Stimulated activated CD4-positive, alpha-beta T cell treated with anti-CD3 and anti-CD28 coated beads, Interleukin-2, amount 100 ng/mL, for 4 hours (primary cell): ENCODE results near the gene ENTPD8.
"Not testable (repeated sequence)": the region's sequence is repeated elsewhere in the genome, so short reads cannot be mapped to it uniquely, and the experiment has no call there.

Source experiments
- DNase-seq: peaks from one replicate; pipeline ENCODE4 v3.0.0-alpha.2; 2020; ENCODE audit warnings: low read depth

The ENTPD8 gene

DNA sequence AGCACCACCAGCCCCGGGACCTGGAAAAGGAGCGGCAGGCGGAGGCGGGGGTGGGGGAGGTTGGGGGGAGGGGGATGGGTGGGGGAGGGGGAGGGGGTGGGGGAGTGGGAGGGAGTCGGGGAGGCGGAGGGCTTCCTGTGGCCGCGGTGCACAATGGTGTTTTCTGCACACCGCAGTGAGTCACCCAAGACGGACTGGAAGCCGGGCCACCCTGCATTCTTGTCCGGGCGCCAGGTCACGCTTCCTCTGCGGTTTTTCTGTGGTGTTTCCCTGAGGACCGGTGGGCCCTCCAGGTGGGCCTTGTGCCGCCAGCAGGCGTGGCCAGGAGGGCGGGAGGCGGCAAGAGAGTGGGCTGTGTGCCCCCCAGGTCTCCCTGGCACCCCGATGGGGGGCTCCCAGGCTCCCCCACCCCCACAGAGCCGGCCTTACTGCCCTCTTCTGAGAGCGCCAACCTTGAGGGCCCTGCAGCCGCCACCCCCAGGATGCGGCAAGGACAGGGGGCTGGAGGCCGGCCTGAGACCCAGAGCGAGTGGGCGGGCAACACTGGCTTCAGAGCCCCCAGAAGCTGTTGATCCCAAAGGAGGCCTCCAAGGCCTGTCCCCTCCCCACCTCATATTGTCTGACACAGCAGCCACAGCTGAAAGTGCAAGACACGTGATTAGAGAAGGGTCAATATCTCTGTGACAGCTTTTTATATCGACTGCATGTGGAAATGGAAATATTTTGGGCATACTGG is 29.3 kb downstream of the ENTPD8 start:
- no peak for DNase-seq

DNA sequence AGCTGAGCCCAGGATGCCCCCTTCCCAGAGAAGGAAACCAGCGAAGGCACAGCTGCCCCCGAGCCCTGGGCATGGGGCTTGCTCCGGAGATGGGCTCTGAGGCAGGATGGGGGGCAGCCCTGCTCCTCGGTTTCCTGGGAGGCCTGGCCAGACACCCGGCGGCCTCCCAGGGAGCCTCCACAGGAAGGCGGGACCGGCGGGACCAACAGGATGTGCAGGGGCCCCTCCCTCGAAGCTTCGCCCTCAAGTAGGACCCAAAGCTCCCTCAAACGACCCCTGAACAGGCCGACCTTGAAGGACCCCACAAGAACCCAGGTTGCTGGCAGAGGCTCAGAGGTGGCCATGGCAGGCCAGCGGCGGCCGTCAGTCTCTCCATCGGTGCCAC is 29.9 kb downstream of the ENTPD8 start:
- DNase-seq = no peak

DNA sequence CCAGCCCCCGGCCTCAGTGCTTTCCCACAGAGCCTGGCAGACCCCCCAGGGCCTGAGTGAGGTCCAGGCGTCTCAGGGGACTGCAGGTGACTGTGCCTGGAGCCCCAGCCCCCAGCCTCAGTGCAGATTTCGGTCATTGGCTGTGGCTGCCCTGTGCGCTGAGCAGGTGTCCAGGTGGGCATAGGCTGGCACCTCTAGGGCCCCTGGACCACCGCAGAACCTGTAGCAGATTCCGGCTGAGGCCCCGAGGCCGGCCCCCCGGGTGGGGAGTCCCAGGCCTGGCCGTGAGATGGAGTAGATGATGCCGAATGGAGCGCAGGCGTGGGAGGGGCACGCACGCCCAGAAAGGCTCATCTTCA is 30.3 kb downstream of the ENTPD8 start:
- DNase-seq = no peak

DNA sequence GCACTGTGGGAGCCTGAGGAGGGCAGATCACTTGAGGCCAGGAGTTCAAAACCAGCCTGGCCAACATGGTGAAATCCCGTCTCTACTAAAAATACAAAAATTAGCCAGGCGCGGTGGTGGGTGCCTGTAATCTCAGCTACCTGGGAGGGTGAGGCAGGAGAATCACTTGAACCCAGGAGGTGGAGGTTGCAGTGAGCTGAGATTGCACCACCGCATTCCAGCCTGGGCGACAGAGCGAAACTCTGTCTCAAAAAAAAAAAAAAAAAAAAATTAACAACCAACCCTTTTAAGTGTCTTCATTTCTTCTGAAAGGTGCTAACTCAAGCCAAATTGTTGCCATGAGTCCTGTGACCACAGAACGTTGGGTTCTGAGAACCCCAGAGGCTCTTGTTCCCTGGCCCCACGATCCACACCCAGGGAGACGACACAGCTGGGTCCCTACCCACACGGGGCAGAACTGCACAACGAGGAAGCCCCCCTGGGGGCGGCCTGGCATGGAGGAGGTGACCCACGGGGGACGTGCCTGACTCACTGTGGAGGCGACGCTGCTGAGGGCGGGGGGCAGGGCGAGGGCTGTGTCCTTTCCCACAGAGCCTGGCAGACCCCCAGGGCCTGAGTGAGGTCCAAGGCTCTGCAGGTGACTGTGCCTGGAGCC is 30.8 kb downstream of the ENTPD8 start:
- not testable (repeated sequence) for DNase-seq

DNA sequence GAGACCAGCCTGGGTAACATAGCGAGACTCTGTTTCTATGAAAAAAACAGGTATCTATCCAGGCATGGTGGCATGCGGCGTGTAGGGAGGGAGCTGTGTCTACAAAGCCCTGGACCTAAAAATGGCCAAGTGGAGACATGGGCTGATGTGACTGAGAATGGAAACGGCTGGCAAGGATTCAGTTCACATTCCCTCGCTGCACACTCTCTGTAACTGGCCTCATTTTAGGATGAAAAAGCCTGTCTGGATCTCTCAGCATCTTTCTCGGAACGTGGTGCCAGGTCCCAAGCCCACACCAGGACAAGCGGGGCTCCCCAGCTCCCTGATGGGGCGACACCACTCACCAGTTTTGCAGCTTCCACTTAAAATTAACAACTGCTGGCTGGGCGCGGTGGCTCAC is 31.6 kb downstream of the ENTPD8 start:
- DNase-seq = no peak

DNA sequence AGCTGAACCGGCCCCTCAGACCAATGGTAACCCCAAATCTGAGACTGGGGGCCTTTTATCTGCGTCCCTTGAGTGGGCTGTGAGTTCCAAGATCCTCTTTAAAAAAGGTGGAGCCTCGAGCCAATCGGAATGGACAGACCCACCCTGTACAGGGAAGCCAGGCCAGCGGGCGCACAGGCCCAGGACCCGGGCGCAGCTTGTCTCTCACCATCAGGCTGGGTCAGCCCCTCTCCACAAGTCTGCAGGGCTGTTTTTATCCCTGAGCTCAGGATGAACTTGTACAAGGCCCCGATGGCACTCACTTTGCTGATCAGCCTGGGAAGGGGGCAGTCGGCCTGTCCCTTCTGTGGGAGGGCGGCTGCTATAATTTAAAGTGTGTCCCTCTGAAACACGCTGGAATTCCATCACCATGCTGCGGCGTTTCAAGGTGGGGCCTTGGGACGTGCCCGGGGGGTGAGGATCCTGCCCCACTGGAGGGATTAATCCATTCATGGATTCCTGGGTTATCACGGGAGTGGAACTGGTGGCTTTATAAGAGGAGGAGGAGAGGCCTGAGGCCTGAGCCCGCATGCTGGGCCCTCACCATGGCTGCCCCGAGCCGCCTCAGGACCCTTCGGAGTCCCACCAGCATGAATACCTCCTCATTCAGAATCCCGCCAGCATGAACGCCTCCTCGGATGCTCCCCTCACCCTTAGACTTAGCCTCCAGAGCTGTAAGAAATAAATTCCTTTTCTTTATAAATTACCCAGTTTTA is 32.3 kb downstream of the ENTPD8 start:
- DNase-seq = no peak

DNA sequence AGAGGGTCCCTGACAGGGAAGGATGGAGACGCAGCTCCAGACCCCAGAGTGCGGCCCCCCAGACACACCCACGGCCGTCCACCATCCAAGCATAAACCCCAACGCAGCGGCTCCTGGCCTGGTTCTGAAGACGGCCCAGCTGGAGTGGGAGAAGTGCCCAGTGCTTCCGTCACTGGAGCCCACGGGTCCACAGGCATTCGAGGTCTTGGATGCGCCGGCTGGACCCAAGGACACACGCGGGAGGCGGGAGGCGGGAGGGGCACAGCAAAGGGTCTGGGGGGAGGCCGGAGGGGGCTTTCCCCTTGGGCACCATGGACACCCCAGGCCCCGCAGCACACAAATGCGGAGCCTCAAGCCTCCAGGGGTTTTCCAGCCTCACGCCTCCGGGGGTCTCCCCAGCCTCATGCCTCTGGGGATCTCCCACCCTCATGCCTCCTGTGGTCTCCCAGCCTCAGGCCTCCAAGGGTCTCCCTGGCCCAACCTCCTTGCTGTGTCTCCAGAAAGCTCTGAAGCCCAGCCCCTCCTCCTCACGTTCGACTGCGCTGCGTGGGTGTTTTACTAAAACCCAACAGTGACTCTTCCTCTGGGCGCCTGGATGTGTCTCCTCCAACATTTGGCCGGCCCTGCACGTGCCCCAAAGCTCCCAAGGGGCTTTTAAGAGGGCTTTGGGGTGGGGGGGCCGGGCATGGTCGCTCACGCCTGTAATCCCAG is 33.4 kb downstream of the ENTPD8 start:
- DNase-seq = no peak

DNA sequence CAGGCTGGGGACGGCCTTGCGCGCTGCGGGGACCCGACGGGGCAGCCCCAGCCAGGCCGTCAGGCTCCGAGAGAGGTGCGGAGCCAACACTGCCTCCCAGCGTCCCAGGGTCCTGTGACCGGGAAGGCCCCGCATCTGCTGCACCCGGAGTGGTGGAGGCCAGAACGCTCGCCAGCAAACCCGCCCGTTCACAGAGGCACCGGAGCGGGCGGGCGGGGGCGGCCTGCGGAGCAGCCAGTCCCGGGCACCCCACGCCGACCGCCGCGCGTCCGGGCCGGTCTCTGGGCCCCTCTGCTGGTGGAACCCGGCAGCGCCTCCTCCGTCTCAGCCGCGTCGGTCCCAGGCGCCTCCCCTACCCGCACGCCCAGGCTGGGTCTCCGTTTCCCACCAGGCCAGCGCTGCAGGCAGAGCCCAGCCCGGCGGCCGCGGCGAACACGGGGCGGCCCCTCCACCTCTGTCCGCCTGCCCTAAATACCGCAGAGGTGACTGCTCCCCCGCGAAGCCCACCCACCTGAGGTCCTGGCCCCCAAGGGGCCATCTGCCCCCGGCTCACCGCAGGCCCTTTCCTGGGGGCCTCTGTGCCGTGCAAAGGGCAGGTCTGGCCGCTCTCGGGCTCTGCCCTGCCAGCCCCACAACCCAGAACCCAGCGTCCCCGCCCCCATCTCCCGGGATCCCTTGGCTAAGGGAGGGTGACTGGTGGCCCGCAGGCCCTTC is 34.1 kb downstream of the ENTPD8 start:
- DNase-seq = peak; percentile 50

DNA sequence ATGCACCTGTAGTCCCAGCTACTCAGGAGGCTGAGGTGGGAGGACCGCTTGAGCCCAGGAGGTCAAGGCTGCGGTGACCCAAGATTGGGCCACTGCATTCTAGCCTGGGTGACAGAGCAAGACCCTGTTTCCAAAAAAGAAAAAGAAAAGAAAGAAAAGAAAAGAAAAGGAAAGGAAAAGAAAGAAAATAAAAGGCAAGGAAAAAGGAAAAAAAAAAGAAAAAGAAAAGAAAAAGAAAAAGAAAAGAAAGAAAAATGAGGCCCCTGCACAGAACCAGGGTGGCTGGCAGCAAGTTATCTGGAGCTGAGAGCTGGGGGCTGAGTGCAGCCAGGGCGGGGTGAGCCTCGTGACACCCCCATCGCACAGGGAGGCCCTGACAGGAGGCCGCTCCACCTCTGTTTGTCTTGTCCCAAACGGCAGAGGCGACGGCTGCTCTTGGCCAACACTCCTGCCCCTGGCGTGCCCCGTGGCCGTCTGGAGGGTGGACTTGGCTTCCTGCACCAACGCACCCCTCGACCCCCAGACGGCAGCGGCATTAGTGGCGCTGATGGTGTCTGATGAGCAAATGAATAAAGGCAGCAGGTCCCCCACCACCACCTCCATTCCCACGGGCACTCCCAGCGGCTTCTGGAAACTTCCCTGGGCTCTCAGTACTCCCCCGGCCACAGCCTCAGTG is 34.9 kb downstream of the ENTPD8 start:
- no peak for DNase-seq

DNA sequence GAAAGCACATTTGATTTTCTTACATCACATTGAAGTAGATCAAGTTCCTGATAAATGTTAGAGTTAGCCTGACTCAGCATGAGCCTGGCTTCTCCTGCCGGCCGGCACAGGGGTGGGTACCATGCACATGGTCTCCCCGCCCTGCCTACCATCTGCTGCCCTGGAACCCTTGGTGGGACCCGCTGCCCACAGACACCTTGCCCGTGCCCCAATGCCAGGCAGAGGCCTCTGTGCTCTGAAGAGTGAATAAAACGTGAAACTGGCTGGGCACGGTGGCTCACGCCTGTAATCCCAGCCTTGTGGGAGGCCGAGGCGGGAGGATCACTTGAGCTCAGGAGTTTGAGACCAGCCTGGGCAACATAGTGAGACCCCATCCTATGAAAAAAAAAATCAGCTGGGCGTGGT is 35.5 kb downstream of the ENTPD8 start:
- DNase-seq = no peak

DNA sequence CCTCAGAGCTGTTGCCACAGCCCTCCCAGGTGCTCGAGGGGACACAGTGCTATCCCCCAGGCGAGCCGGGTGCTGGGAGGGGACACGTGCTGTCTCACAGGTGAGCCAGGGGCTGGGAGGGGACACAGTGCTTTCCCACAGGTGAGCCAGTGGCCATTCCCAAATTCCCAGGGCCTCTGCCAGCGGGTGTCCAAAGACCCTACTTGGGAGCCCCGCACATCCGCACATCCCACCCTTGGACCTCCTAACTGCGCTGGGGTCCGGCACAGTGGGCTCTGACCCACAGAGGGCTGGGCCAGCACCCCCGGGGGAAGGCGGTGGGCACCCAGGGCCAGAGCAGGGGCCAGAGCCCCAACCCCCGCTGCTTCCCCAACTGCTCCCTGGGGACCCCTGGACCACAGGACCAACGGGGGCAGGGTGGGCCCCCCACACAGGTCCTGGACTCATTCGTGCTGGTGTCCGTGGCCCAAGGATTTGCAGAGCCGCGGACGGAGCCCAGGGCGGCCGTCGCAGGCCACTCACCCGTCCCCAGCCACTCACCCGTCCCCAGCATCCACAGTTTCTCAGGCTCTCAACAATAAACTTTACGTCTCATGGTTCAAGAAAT is 36.1 kb downstream of the ENTPD8 start:
- DNase-seq = no peak

DNA sequence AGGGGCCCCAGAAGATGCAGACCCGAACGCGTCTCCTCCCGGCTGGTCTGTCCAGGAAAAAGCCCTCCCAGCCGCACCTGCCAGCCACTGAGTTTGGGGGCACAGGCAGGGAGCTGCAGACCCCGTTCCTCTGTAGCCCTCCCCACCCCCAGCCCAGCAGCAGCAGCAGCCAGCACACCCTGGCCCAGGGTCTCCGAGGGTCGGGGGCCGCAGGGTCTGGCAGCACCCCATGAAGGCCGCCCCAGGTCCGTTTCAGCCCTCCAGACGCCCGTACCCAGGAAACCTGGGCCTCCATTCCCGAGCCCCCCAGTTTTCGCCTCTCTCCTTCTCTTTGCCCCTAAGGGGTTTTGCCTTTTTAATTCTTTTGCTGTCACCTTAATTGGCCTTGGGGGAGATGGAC is 37.9 kb downstream of the ENTPD8 start:
- DNase-seq = no peak

DNA sequence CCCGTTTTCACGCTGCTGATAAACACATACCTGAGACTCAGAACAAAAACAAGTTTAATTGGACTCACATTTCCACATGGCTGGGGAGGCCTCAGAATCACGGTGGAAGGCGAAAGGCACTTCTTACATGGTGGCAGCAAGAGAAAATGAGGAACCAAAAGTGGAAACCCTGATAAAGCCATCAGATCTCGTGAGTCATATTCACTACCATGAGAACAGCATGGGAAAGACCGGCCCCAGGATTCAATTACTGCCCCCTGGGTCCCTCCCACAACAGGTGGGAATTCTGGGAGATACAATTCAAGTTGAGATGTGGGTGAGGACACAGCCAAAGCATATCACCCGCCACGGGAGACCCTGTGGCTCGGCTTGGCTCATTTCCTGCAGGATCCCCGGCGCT is 38.4 kb downstream of the ENTPD8 start:
- no peak for DNase-seq

DNA sequence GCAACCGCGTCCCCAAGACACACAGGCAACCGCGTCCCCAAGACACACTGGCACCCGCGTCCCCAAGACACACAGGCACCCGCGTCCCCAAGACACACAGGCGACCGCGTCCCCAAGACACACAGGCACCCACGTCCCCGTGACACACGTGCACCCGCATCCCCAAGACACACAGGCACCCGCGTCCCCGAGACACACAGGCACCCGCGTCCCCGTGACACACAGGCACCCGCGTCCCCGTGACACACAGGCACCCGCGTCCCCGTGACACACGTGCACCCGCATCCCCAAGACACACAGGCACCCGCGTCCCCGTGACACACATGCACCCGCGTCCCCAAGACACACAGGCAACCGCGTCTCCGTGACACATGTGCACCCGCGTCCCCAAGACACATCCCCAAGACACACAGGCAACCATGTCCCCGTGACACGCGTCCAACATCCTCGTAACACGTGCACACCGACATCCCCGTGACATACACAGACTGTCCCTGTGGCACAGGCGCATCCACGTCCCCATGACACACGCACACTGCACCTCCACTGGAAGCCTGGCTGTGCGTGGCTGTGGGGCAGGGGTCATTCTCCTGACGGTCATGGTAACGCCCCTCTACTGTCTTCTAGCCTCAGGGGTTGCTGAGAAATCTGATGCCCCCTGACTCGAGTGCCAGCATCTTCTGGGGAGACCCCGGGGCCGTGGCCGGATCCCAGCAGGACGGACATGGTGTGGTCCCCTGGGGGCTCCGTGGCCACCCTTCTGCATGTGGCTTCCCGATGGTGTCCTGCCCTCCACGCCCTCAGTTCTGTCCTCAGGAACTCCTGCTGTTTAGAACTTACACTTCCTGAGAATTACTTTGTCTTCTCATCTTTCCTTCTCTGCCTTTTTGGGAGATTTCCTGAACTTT is 42.3 kb downstream of the ENTPD8 start:
- no peak for DNase-seq

DNA sequence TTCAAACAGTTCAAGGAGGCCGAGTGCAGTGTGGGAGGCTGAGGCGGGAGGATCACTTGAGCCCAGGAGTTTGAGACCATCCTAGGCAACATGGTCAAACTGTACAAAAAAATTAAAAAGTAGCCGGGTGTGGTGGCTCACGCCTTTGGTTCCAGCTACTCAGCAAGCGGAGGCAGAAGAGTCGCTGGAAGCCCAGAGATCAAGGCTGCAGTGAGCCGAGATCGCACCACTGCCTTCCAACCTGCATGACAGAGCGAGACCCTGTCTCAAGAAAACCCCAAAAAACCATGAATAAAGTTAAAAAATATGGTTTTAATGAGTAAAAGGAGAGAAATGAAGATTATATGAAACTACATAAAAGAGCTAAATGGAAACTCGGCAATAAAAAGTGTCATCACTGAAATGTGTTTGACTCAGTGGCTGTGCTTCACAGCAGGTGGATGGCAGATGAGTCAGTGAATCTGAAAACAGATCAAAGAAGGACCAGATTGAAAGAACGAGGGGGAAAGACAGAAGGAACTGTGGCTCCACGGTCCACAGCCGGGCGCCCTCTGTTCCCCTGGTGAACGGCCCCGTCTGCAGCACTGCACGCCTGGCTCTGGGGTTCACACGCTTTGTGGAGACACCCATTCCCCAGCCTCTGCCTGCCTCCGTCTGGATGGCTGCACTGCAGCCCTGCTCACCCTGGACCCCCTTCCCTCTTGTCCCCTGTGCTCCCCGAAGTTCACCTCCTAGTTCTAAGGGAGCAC is 43.3 kb downstream of the ENTPD8 start:
- no peak for DNase-seq

DNA sequence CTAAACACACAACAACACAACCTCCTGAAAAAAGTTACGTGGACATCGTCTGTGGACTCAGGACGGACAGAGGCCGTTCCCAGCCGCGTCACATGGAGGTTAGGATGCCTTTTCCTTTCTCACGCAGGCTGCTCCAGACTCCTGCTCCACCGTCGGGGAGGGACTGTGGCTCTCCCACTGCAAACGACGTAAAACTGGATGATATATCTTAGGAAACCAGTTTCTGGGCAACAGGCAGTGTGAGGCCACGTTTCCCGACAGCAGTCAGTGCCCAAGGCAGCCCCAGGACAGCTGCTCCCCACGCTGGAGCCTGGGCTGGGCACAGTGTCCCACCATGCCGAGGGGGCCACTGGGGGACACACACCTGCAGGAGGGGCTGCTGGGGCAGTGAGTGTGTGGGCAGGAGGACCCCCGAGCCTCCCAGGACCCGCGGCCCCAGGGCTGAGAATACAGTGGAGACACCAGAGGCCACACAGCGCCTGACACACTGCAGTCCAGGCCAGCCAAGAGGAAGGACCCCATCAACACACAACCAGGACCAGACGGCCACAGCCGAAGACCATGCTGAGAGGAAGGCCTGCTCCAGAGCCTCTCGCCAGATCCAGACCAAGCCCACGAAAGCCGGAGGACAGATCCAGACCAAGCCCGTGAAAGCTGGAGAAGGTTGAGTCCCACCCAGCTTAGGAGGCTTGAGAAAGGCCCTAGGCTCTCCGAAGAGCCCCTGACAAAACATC is 44.4 kb downstream of the ENTPD8 start:
- no peak for DNase-seq

DNA sequence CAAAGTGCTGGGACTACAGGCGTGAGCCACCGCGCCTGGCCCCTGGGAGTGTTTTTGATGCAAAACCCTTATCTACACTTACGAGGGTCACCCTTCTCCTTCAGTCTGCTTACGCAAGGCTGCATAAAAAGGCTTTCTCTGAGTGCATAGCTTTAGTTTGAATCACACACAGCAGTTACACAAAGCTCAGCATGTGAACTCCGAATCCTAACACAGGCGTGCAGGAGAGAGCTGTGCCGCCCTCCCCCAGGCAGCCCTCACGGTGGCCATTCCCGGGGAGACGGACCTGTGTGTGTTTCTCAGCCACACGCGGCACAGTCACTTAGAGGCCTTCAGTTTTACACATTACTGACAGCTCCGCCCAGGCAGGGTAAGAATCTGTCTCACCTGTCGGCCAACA is 44.9 kb downstream of the ENTPD8 start:
- DNase-seq = no peak

DNA sequence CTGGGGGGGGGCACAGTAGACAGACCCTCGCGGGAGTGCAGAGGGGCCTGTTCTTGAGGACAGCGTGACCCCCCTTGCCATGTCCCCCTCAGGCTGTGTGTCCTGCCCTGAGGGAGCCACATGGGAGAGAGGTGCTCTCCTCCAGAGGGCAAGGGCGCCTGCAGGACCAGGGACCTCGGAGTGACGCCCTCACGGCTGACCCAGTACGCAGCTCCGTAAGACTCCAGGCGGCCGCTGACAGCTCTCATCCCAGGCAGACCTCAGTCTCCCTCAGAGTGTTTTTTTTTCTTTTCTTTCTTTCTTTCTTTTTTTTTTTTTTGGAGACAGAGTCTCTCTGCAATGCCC is 45.5 kb downstream of the ENTPD8 start:
- no peak for DNase-seq
